Suprapubic skin (tissue), 4 donors: Measurements from ENCODE around the gene SBK1. TPM values are rescaled to one million over a fixed set of nuclear protein-coding genes. Genes with fewer than 3 reads are reported as not detected.

Source experiments
- DNase-seq, 2 donors: peaks; one replicate each; pipeline ENCODE4 v3.0.0-alpha.2; 2019; ENCODE audit warnings: low spot score in 2 of 2
- H3K27ac ChIP-seq: fragments of 200-600 bp; sonication (generic); one replicate; pipeline ENCODE4 v1.5.1; 2019
- H3K27me3 ChIP-seq: fragments of 200-600 bp; sonication (generic); one replicate; pipeline ENCODE4 v1.5.1; 2019
- H3K36me3 ChIP-seq: fragments of 200-600 bp; sonication (generic); one replicate; pipeline ENCODE4 v1.5.1; 2019
- H3K4me1 ChIP-seq: fragments of 200-600 bp; sonication (generic); one replicate; pipeline ENCODE4 v1.5.1; 2019
- H3K4me3 ChIP-seq: fragments of 200-600 bp; sonication (generic); one replicate; pipeline ENCODE4 v1.5.1; 2019; ENCODE audit warnings: mild to moderate bottlenecking
- H3K9me3 ChIP-seq: fragments of 200-600 bp; sonication (generic); one replicate; pipeline ENCODE4 v1.5.1; 2019
- EP300 ChIP-seq: sonication (generic); formaldehyde crosslinking; IDR thresholded peaks from one replicate; pipeline ENCODE4 v1.6.1; 2017; ENCODE audit warnings: antibody characterized with exemption
- POLR2A ChIP-seq, 2 donors: fragments of 450-650 bp; IDR thresholded peaks; one replicate each; pipeline ENCODE4 v1.6.1; 2017; ENCODE audit warnings: antibody characterized with exemption in 2 of 2, mild to moderate bottlenecking in 2 of 2, moderate library complexity in 2 of 2
- POLR2AphosphoS5 ChIP-seq, 3 donors: sonication (generic); formaldehyde crosslinking; IDR thresholded peaks; one replicate each; pipeline ENCODE4 v1.6.1; 2017; ENCODE audit warnings: antibody characterized with exemption in 3 of 3
- WGBS: methylation state at CpG from one replicate; pipeline ENCODE4 v1.1.5; 2018; 5-methylcytosine and 5-hydroxymethylcytosine counted together
- total RNA-seq, 4 donors: library from RNA; depleted of rRNA; stranded (reverse); fragments of >200 nt; gene quantifications; one replicate each; pipeline ENCODE4 v1.1.0, GENCODE V29; 2016
- TF ChIP-seq, protein P1 (sequence below), 2 donors: fragments of 200-600 bp in 1 of 2; fragments of 450-650 bp in 1 of 2; sonication (generic) in 1 of 2; IDR thresholded peaks; one replicate each; pipeline ENCODE4 v1.5.1; 2016 to 2019; ENCODE audit warnings: antibody characterized with exemption in 2 of 2, mild to moderate bottlenecking in 1 of 2, moderate library complexity in 1 of 2

SBK1 gene
- total RNA-seq, 4 donors from 2014 or later, result 0.49 to 2.7 (median 2.2) TPM

DNA sequence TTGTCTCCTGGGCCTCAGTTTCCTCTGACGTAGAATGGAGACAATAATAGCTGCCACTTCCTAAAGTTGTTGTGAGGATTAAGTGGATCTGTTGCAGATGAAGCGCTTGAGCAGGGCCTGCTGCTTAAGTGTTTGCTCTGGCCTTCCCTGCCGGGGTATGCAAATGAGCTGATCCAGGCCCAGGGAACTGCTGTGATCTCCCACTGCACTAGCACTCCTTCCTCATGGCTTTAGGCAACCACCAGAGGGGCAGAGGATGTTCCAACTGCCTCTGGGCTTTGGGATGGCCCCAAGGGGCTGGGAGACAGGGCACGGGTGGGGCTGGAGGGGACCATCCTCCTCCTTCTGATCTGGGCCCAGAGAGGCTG lies 6.2 kb downstream of the SBK1 start:
- Histone ChIP-seq H3K27ac (no peak overlapping the region), H3K9me3 (no peaks in the 10 kb centered on the region)
- 70% methylated on average over 4 of the region's 4 CpGs for WGBS

DNA sequence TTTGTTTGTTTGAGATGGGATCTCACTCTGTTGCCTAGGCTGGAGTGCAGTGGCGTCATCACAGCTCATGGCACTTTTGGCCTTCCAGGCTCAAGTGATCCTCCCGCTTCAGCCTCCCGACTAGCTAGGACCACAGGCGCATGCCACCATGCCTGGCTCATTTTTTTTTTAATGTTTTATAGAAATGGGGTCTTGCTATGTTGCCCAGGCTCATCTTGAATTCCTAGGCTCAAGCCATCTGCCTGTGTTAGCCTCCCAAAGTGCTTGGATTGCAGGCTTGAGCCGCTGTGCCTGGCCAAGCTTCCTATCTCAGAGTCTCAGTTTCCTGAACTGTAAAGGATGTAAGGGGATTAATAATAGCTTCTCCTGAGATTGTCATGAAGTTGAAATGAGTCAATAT lies 8.0 kb downstream of the SBK1 start:
- Histone ChIP-seq H3K27ac (no peak overlapping the region), H3K27me3 (peaks cover 3% of the 10 kb centered on the region), H3K4me3 (no peak overlapping the region), H3K36me3 (no peaks in the 10 kb centered on the region), H3K9me3 (no peaks in the 10 kb centered on the region), H3K4me1 (no peaks in the 10 kb centered on the region)
- 98% methylated on average over 5 of the region's 5 CpGs for whole genome bisulfite sequencing
- TF ChIP-seq POLR2AphosphoS5 (IDR thresholded peaks at IDR 0.05) (no peak), POLR2A (IDR thresholded peaks at IDR 0.05) (no peak), EP300 (no peak)
- TF ChIP-seq, protein P1, sequence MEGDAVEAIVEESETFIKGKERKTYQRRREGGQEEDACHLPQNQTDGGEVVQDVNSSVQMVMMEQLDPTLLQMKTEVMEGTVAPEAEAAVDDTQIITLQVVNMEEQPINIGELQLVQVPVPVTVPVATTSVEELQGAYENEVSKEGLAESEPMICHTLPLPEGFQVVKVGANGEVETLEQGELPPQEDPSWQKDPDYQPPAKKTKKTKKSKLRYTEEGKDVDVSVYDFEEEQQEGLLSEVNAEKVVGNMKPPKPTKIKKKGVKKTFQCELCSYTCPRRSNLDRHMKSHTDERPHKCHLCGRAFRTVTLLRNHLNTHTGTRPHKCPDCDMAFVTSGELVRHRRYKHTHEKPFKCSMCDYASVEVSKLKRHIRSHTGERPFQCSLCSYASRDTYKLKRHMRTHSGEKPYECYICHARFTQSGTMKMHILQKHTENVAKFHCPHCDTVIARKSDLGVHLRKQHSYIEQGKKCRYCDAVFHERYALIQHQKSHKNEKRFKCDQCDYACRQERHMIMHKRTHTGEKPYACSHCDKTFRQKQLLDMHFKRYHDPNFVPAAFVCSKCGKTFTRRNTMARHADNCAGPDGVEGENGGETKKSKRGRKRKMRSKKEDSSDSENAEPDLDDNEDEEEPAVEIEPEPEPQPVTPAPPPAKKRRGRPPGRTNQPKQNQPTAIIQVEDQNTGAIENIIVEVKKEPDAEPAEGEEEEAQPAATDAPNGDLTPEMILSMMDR (IDR thresholded peaks at IDR 0.05), result no peak
- DNase-seq, result no peak

More for the DNA sequence above, 6.2 kb downstream of the SBK1 start:
- TF ChIP-seq EP300 (no peak), POLR2A (IDR thresholded peaks at IDR 0.05) (no peak)
- TF ChIP-seq, protein P1 (IDR thresholded peaks at IDR 0.05), result no peak
- no peaks in the 10 kb centered on the region for H3K36me3 ChIP-seq
- H3K4me1 ChIP-seq, result peaks cover under 1% of the 10 kb centered on the region
- H3K27me3 ChIP-seq, result peaks cover 5% of the 10 kb centered on the region
- DNase-seq, result no peak
- H3K4me3 ChIP-seq, result no peak overlapping the region

DNA sequence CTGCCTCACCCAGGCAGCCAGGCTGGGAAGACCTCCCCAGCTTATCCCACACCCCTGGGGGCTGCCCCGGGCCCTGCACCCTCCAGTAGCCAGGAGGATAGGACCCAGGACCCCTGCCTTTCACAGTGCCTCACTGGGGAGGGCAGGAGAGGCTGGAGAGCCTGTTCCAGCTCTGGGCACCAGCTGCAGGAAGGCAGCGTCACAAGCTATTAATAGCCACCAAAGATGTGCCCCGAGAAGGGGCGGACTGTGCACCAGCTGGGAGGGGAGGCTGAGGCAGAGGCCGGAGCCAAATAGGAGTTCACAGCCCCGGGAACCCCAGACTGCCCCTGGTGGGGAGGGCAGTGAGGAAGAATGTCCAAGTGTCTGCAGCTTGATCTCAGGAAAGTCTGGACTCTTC lies 8.8 kb downstream of the SBK1 start:
- no peak for TF ChIP-seq POLR2AphosphoS5 (IDR thresholded peaks at IDR 0.05)
- no peak for TF ChIP-seq EP300
- TF ChIP-seq POLR2A (IDR thresholded peaks at IDR 0.05), result no peak
- TF ChIP-seq, protein P1 (IDR thresholded peaks at IDR 0.05), result no peak
- Histone ChIP-seq H3K36me3 (no peaks in the 10 kb centered on the region), H3K27me3 (peaks cover 3% of the 10 kb centered on the region), H3K4me1 (no peaks in the 10 kb centered on the region), H3K4me3 (no peak overlapping the region), H3K9me3 (no peaks in the 10 kb centered on the region), H3K27ac (no peak overlapping the region)
- WGBS, result 50% methylated on average over 2 of the region's 6 CpGs
- DNase-seq, result no peak

DNA sequence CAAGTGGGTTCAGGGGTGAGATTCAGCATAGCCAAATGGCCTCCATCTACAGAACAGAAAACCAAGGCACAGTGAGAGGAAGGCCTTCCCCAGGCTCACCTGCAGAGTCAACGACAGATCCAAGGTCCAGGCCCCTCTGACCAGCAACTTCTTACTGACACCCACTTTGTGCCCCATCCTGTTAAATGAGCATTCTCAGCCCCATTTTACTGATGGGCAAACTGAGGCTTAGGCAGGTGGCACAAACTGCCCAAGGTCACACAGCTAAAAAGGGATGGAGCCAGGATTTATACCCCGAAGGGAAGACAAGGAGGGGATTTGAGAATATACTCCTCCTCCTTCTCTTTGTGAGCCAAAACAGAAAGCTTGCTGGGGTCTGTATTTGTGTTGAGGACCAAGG lies 9.3 kb downstream of the SBK1 start:
- no peak for DNase-seq
- no peaks in the 10 kb centered on the region for H3K4me1 ChIP-seq
- H3K27ac ChIP-seq, result no peak overlapping the region
- 83% methylated on average over 2 of the region's 2 CpGs for WGBS
- H3K36me3 ChIP-seq, result no peaks in the 10 kb centered on the region
- TF ChIP-seq POLR2AphosphoS5 (IDR thresholded peaks at IDR 0.05) (no peak), EP300 (no peak), POLR2A (IDR thresholded peaks at IDR 0.05) (no peak)
- TF ChIP-seq, protein P1 (IDR thresholded peaks at IDR 0.05), result no peak
- no peaks in the 10 kb centered on the region for H3K9me3 ChIP-seq
- no peak overlapping the region for H3K4me3 ChIP-seq
- peaks cover 3% of the 10 kb centered on the region for H3K27me3 ChIP-seq

DNA sequence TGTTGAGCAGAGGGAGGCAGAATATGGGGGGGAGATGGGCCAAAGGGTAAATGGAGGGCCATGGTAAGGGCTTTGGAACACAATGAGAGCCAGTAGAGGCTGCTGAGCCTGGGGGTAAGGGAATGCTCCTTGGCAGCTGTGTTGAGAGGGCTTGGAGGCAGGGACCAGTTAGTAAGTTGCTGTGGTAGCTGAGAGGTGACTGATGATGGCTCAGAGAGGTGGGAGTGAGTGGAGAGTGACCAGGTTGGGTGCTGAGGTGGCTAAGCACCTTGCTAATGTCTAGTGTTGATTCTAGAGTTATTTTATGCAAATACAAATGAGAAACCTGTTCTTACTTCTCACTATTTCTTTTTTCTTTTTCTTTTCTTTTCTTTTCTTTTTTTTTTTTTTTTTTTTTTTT lies 10.8 kb downstream of the SBK1 start:
- Histone ChIP-seq H3K4me3 (no peak overlapping the region), H3K27me3 (peaks cover 3% of the 10 kb centered on the region), H3K4me1 (no peaks in the 10 kb centered on the region), H3K27ac (no peak overlapping the region), H3K9me3 (no peaks in the 10 kb centered on the region), H3K36me3 (no peaks in the 10 kb centered on the region)
- no peak for DNase-seq
- no peak for TF ChIP-seq EP300
- TF ChIP-seq POLR2AphosphoS5 (IDR thresholded peaks at IDR 0.05), result no peak
- no peak for TF ChIP-seq POLR2A (IDR thresholded peaks at IDR 0.05)

DNA sequence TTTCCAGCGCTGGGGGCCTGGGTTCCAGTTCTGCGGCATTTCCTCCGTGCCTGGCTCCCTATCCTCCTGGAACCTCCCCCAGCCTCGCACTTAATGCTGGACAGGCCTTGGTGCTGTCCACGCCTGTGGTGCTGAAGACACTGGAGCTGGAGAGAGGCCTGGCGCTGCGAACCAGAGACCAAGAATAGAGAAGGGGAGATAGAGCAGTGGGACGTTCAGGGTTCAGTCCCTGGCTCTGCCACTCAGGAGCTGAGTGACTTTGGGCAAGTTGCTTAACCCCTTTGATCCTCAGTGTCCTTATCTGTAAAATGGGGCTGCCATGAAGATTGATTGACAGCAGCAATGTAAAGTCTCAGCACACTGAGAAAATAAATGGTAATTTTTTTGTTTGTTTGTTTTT lies 11.9 kb downstream of the SBK1 start:
- Histone ChIP-seq H3K4me1 (no peaks in the 10 kb centered on the region), H3K9me3 (no peaks in the 10 kb centered on the region), H3K4me3 (no peak overlapping the region), H3K27ac (no peak overlapping the region), H3K36me3 (no peaks in the 10 kb centered on the region), H3K27me3 (peaks cover 3% of the 10 kb centered on the region)
- 68% methylated on average over 8 of the region's 8 CpGs for WGBS
- no peak for TF ChIP-seq EP300
- TF ChIP-seq POLR2A (IDR thresholded peaks at IDR 0.05), result no peak
- no peak for TF ChIP-seq POLR2AphosphoS5 (IDR thresholded peaks at IDR 0.05)
- TF ChIP-seq, protein P1 (IDR thresholded peaks at IDR 0.05), result no peak
- DNase-seq, result no peak
